ENCODE measurements around the gene CLDN22.

CLDN22 gene

DNA sequence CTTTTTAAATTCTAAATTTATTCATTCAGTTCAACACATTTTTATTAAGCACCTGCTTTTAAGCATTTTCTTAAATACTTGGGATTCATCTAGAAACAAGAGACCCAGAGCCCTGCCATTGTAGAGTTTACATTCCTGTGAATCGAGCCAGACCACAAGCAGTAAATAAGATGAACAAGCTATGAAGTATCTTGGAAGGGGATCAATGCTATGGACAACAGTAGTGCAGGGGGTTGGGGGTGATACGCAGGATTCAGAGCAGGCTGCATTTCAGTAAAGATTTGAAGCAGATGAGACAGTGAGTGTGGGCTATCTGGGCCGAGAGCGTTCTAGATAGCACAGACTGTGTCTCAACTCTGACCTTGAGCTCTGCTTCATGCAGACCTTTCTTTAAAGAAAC is 35.1 kb downstream of the CLDN22 start:
- Histone ChIP-seq H3K36me3 (ENCODE audit: control insufficient read depth in 2 of 2, insufficient read depth in 1 of 2, low read length in 2 of 2) (peaks cover 0 to 73% of the 10 kb centered on the region in 2 experiments), H3K27ac (ENCODE audit: extremely low read depth, low read depth, low read length) (no peak overlapping the region), H3K9me3 (ENCODE audit: control insufficient read depth, insufficient read depth, low read depth, low read length) (no peaks in the 10 kb centered on the region), H3K4me3 (ENCODE audit: low read depth, low read length) (no peak overlapping the region), H3K4me1 (ENCODE audit: control insufficient read depth, insufficient read depth, low read length) (no peaks in the 10 kb centered on the region)
- ChIA-PET POLR2A (no interaction called here), CTCF (no interaction called here)
- TF ChIP-seq ZNF791 (tag by site-specific recombination; IDR thresholded peaks at IDR 0.05) (no peak), ZNF23 (tag by site-specific recombination; IDR thresholded peaks at IDR 0.05; ENCODE audit: borderline replicate concordance) (no peak), PRDM10 (tag by site-specific recombination; IDR thresholded peaks at IDR 0.05) (no peak), SALL2 (tag by site-specific recombination; IDR thresholded peaks at IDR 0.05; ENCODE audit: borderline replicate concordance) (no peak)

DNA sequence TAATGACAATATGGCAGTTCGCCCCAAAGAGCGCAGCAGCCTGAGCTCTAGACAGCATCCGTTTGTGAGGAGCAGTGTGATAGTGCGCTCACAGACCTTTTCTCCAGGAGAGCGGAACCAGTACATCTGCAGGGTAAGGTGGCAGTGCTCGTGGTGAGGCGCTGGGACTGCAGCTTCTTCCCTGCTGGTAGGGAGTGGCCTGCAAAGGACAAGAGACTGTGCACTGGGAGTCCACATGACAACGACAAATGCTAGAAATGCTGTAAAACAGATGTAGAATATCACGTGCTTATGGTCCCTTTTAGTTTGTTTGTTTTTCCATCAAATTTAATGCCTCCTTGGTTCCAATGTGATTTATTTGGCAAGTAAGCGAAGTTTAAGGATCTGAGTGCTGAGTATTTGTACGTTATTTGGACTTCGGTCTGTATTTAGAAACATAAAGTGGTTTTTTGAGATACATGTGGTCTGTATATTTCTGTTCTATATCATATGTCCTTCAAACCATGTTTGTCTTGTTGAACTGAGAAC is 35.8 kb downstream of the CLDN22 start:
- Histone ChIP-seq H3K9me3 (ENCODE audit: control insufficient read depth, insufficient read depth, low read depth, low read length) (no peaks in the 10 kb centered on the region), H3K4me1 (ENCODE audit: control insufficient read depth, insufficient read depth, low read length) (no peaks in the 10 kb centered on the region), H3K27ac (ENCODE audit: extremely low read depth, low read depth, low read length) (no peak overlapping the region), H3K4me3 (ENCODE audit: low read depth, low read length) (no peak overlapping the region), H3K36me3 (ENCODE audit: control insufficient read depth in 2 of 2, insufficient read depth in 1 of 2, low read length in 2 of 2) (peaks cover 0 to 68% of the 10 kb centered on the region in 2 experiments)
- ChIA-PET POLR2A (no interaction called here), CTCF (no interaction called here)
- no peak for TF ChIP-seq ZNF76 (tag by site-specific recombination; IDR thresholded peaks at IDR 0.05; ENCODE audit: borderline replicate concordance, low read depth)
- TF ChIP-seq FEZF1 (tag by site-specific recombination; IDR thresholded peaks at IDR 0.05): no peak
- TF ChIP-seq, protein P1, sequence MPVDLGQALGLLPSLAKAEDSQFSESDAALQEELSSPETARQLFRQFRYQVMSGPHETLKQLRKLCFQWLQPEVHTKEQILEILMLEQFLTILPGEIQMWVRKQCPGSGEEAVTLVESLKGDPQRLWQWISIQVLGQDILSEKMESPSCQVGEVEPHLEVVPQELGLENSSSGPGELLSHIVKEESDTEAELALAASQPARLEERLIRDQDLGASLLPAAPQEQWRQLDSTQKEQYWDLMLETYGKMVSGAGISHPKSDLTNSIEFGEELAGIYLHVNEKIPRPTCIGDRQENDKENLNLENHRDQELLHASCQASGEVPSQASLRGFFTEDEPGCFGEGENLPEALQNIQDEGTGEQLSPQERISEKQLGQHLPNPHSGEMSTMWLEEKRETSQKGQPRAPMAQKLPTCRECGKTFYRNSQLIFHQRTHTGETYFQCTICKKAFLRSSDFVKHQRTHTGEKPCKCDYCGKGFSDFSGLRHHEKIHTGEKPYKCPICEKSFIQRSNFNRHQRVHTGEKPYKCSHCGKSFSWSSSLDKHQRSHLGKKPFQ (tag by site-specific recombination; IDR thresholded peaks at IDR 0.05): no peak
- TF ChIP-seq ZNF211 (tag by site-specific recombination; IDR thresholded peaks at IDR 0.05; ENCODE audit: low read depth): no peak
- no peak for TF ChIP-seq ZNF449 (tag by site-specific recombination; IDR thresholded peaks at IDR 0.05)
- no peak for TF ChIP-seq ZNF266 (tag by site-specific recombination; IDR thresholded peaks at IDR 0.05; ENCODE audit: low read depth)
- TF ChIP-seq ZNF2 (tag by site-specific recombination; IDR thresholded peaks at IDR 0.05): no peak
- no peak for TF ChIP-seq ZNF223 (tag by site-specific recombination; IDR thresholded peaks at IDR 0.05)
- TF ChIP-seq TRIM28 (IDR thresholded peaks at IDR 0.05; ENCODE audit: borderline replicate concordance, low read length): no peak
- no peak for TF ChIP-seq TCF7L2 (IDR thresholded peaks at IDR 0.05; ENCODE audit: borderline replicate concordance, low read depth, low read length)
- TF ChIP-seq, protein P2, sequence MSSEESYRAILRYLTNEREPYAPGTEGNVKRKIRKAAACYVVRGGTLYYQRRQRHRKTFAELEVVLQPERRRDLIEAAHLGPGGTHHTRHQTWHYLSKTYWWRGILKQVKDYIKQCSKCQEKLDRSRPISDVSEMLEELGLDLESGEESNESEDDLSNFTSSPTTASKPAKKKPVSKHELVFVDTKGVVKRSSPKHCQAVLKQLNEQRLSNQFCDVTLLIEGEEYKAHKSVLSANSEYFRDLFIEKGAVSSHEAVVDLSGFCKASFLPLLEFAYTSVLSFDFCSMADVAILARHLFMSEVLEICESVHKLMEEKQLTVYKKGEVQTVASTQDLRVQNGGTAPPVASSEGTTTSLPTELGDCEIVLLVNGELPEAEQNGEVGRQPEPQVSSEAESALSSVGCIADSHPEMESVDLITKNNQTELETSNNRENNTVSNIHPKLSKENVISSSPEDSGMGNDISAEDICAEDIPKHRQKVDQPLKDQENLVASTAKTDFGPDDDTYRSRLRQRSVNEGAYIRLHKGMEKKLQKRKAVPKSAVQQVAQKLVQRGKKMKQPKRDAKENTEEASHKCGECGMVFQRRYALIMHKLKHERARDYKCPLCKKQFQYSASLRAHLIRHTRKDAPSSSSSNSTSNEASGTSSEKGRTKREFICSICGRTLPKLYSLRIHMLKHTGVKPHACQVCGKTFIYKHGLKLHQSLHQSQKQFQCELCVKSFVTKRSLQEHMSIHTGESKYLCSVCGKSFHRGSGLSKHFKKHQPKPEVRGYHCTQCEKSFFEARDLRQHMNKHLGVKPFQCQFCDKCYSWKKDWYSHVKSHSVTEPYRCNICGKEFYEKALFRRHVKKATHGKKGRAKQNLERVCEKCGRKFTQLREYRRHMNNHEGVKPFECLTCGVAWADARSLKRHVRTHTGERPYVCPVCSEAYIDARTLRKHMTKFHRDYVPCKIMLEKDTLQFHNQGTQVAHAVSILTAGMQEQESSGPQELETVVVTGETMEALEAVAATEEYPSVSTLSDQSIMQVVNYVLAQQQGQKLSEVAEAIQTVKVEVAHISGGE (tag by site-specific recombination; conservative IDR thresholded peaks at IDR 0.05; ENCODE audit: low read depth): no peak
- TF ChIP-seq ZNF292 (tag by site-specific recombination; IDR thresholded peaks at IDR 0.05; ENCODE audit: borderline replicate concordance, low read depth): no peak
- TF ChIP-seq ZNF518A (tag by site-specific recombination; conservative IDR thresholded peaks at IDR 0.05; ENCODE audit: low read depth): no peak
- no peak for TF ChIP-seq ZNF571 (tag by site-specific recombination; IDR thresholded peaks at IDR 0.05)
- TF ChIP-seq ZNF791 (tag by site-specific recombination; IDR thresholded peaks at IDR 0.05): no peak
- no peak for TF ChIP-seq ZNF416 (tag by site-specific recombination; IDR thresholded peaks at IDR 0.05)
